Endometrial microvascular endothelial cells (primary cell): ENCODE results near the gene PLXNC1. TPM values are rescaled to one million over a fixed set of nuclear protein-coding genes. Genes with fewer than 3 reads are reported as not detected.

Source experiments
- in situ Hi-C: cut with HindIII; loops from 2 replicates; pipeline ENCODE4 v1.10.0; 2017; ENCODE audit warnings: low sequenced_read_pairs, low pct_unique_long_range_greater_than_20kb; ENCODE audit errors: inconsistent ontology term
- total RNA-seq: library from RNA; depleted of rRNA; stranded (reverse); fragments of >200 nt; gene quantifications from one replicate; pipeline ENCODE4 v1.2.3, GENCODE V29; 2015; ENCODE audit errors: inconsistent ontology term

The PLXNC1 gene
- total RNA-seq, 1 donor from 2014 or later = 0.09 TPM

DNA sequence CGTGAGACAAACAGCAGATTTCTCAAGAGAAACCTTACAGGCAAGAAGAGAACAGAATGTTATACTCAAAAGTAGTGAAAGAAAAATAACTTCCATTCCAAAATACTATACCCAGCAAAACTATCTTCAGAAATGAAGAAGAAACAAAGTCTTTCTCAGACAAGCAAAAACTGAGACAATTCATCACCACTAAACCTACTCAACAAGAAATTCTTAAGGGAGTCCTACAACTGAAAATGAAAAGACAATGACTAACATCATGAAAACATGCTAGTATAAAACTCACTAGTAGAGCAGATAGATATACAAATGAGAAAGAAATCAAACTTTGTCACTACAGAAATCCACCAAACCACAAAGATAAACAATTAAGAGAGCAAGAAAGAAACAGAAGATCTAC is 204.8 kb downstream of the PLXNC1 start:
- in situ Hi-C loops = no loop called here
